Measurements from ENCODE around the gene HMGB4. TPM values are rescaled to one million over a fixed set of nuclear protein-coding genes. Genes with fewer than 3 reads are reported as not detected.

The HMGB4 gene
- total RNA-seq, 1 donor from 2014 or later, result not detected

DNA sequence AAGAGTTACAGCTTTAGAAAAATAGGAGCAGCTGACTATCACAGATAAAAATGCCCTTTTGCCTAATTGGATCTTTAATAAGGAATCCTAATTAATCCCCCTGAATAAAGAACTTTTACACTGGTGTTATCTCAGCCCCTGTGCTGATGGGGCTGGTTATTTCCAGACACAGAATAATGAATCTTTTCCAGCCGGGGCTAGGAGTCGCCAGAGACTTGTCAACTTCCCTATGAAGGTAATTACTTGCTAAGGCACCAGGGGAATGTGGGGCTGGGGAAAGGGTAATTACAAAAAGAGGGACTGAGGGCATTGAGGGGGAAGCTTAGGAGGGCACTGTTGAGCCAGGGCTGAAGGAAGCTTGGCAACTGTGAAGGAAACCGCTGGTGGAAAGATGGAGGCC lies 34.5 kb downstream of the HMGB4 start:
- no peak for DNase-seq

- no peak for DNase-seq
These were observed 35.0 kb downstream of the HMGB4 start for GRCh38 chr1:33898881-33899280.

GRCh38 chr1:33899746-33900145 lies 35.9 kb downstream of the HMGB4 start:
- DNase-seq, result no peak

DNA sequence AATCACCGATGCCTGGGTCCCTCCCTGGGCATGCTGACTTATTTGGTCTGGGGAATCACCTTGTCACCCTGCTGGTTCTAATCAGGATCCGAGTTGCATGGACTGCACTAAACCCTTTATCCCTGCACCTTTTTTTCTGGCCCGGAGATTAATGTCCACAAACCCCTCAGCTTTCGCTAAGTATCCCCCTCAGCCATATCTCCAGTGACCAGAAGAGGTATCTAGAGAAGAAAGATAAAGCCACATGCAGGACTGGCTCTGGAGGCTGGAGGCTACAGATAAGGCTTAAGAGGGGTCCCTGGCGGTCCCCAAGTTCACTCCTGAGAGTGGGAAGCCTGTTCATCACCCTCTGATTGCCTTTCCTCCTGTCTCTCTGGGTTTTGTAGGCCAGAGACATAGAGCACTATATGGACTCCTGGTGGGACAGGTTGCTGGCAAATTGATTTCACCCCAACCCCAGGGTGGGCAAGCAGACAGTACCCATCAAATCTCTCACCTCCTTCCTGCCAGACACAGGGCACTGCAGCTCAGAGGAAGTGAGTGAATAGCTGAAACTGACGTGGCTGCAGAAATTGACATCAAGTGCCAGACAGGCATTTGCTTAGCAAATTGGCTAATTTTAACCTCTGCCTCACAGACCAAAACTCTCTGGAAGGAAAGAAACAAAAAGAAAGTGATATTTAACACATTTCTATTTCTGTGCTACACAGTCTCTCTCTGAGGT lies 38.8 kb downstream of the HMGB4 start:
- DNase-seq, result no peak

DNA sequence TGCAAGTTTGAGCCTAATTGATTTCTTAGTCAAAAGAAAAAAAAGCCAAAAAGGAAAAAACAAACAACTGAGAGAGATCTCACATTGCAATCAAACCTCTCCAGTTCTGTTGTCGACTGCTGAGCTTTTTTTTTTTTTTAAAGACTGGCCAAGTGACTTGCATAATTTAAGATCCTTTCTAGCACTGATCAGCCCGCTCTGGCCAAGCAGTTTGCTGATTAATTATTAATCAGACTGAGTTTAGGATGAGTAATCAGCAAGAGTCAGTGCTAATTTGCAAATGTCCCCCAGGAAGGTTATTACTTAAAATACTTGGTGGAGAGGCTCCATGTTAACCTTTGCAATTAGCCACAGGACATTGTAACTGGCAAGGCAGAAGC lies 39.3 kb downstream of the HMGB4 start:
- no peak for DNase-seq

DNA sequence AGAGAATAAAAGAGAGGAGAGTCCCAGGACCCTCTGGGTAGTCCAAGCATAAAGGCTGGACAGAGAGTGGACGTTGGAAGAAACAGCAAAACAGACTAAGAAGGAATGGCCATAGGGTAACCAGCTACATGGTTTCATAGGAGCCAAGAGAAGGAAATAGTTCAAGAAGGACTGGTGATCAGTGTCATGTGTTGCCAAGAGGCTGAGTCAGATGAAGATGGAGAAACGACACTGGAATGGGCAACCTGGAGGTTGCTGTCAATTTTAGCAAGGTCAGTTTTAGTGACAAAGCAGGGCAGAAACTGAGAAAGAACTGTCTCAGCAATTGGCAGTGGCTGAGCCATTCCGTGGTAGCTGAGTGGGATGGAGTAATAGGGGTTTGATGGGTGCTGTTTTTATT lies 41.4 kb downstream of the HMGB4 start:
- no peak for DNase-seq

DNA sequence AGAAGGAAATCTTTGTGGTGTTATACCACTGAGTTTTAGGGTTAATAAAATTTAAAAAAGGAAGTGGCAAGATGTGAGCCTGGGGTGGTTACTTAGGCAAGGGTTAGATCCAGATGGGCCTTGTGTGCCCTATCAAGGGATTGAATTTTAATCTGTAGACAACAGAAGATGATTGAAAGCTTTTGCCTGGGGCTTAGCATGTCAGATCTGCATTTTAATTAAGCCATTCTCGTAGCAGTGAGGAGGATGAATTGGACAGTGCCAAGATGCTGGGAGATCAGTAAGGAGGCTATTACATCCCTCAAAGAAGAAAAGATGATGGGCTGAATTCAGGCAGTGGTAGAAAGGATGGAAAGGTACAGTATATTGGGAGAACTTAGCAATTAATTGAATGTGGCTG lies 42.3 kb downstream of the HMGB4 start:
- DNase-seq, result no peak

DNA sequence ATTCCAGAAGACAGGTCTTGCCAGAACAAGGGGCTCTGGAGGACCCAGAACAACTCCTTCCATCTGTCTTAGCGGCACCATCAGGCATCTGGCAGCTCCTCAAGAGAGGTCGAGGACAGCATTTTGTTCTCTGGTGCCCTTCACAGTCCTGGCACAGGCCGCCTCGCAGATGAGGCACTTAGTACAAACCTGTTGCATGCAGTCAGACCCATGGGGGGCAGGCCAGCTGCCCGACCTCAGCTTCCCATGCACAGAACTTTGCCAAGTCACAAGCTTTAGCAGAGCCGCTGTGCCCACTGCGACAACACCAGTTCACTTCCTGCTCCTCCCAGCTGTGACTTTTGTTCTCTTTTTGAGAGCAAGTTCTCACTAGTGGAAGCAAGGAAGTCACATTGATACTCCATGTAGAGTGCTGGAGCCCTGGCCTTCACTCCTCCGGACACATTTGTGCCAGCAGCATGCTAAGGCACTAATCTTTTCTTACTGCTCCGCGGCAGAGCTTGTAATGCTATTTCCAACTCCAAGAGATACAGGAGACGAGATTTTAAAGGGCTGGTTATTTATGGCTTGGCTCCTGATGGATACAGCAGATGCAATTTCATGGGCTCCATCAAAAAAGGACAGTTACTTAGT lies 44.6 kb downstream of the HMGB4 start:
- no peak for DNase-seq
